ENCODE results near the gene SPTLC2.

Gene SPTLC2

GRCh38 chr14:77498984-77499527 is 117.4 kb downstream of the SPTLC2 start:
- no peak for DNase-seq

- peak; percentile 21 for DNase-seq
Measured at GRCh38 chr14:77498120-77498979, 118.1 kb downstream of the SPTLC2 start, which contains the start of gene ISM2. Gene ISM2, minus strand, starts transcription at chr14:77498816. Its CDS starts 23 bp downstream, at chr14:77498793.

- DNase-seq: no peak
Measured at GRCh38 chr14:77495334-77495733, 121.1 kb downstream of the SPTLC2 start.

- DNase-seq: no peak
Measured at GRCh38 chr14:77491056-77491455, 125.4 kb downstream of the SPTLC2 start.

- DNase-seq: no peak
Measured at GRCh38 chr14:77490347-77490986, 126.0 kb downstream of the SPTLC2 start.

- no peak for DNase-seq
Measured at GRCh38 chr14:77489041-77489440, 127.4 kb downstream of the SPTLC2 start.

GRCh38 chr14:77488558-77488957 is 127.9 kb downstream of the SPTLC2 start:
- no peak for DNase-seq

- no peak for DNase-seq
Measured at GRCh38 chr14:77485901-77486678, 130.3 kb downstream of the SPTLC2 start.

- DNase-seq: no peak
Measured at GRCh38 chr14:77485256-77485655, 131.2 kb downstream of the SPTLC2 start.

- no peak for DNase-seq
Measured at GRCh38 chr14:77482422-77482821, 134.0 kb downstream of the SPTLC2 start.

GRCh38 chr14:77478796-77479195 is 137.6 kb downstream of the SPTLC2 start:
- DNase-seq: no peak

- no peak for DNase-seq
Measured at GRCh38 chr14:77478029-77478428, 138.4 kb downstream of the SPTLC2 start.

GRCh38 chr14:77475432-77476115 is 140.9 kb downstream of the SPTLC2 start:
- no peak for DNase-seq

- no peak for DNase-seq
Measured at GRCh38 chr14:77474479-77475177, 141.8 kb downstream of the SPTLC2 start.

- DNase-seq: no peak
Measured at GRCh38 chr14:77473921-77474320, 142.5 kb downstream of the SPTLC2 start.

- DNase-seq: no peak
Measured at GRCh38 chr14:77470224-77470870, 146.1 kb downstream of the SPTLC2 start.

- DNase-seq: no peak
Measured at GRCh38 chr14:77469539-77469938, 146.9 kb downstream of the SPTLC2 start.

GRCh38 chr14:77469067-77469505 is 147.4 kb downstream of the SPTLC2 start:
- DNase-seq: no peak

- DNase-seq: no peak
Measured at GRCh38 chr14:77467801-77468200, 148.6 kb downstream of the SPTLC2 start.

GRCh38 chr14:77459072-77459723 is 157.2 kb downstream of the SPTLC2 start:
- peak; percentile 30 for DNase-seq

All from activated gamma-delta T cell treated with Interleukin-2 at 50 U/mL for 16 hours (primary cell).